ENCODE results near the gene CMIP.

CMIP gene

GRCh38 chr16:81694494-81695280, 250.1 kb downstream of the CMIP start:
- no peak for DNase-seq

DNA sequence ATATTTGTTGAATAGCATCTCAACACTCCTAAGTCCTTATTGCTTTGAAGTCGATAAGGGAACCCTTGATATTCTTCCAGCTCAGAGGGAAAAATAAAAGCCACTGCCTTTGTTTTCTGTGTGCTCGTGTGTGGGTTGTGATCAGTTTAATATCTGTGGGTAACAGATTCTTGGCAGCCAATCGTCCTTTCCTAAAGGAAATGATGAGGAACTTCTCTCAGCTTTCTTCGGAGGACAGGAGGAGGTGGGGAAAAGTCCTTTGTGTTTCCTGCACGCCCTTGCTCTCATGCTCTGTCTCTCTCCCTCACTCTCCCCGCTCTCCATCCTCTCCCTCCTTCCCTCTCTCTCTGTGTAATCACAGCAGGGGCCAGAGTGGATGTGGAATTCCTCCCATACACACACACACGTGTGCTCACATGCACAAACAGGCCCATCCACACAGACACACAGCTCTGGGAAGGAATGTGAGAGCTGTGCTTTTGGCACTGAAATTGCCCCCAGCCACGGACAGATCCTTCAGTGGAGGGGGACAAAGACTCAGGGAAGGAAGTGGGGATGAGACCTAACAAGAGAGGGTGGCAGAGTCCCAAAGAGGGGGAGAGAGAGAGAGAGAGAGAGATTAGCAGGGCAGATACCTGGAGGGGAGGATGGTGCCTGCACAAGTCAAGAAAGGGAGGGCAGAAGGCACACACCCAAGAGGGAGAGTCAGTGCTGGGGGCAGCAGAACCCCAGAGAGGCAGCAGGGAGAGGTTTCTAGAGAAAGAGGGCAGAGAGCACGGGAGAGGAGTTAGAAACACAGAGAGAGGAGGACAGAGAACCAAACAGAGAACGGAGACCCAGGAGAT, 250.9 kb downstream of the CMIP start:
- DNase-seq = no peak

DNA sequence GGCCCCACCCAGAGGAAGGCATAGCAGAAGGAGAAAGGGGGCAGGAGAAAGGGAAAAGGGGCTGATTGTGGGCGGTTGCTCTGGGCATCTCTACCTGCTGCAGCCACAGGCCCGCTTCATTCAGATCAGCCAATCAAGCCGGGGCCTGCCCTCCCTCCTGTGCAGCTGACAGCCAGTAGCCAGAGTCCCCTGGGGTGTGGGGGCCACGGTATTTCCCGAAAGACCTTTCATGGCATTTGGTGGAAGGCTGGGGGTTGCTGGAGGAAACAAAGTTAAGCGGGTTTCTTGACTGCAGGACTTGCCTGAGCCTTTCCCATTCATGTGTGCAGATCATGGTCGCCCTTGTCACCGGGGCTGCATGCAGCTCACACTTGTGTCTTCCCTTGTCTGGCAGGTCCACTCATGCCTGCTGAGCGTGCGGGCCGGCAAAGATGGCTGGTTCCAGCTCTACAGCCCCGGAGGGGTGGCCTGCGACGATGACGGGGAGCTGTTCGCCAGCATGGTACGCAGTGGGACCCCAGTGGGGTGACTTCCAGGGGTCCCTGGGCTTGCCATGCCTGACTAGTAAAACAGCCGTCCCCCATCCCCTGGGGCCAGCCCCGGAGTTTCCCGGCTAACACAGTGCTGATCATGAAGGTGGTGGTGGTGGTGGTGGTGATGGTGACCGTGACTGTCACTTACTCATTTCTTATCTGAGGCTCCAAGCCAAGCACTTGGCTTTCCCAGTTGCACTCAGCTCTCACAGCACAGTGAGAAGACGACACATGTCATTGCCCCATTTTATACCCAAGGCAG, 251.8 kb downstream of the CMIP start:
- DNase-seq = no peak

DNA sequence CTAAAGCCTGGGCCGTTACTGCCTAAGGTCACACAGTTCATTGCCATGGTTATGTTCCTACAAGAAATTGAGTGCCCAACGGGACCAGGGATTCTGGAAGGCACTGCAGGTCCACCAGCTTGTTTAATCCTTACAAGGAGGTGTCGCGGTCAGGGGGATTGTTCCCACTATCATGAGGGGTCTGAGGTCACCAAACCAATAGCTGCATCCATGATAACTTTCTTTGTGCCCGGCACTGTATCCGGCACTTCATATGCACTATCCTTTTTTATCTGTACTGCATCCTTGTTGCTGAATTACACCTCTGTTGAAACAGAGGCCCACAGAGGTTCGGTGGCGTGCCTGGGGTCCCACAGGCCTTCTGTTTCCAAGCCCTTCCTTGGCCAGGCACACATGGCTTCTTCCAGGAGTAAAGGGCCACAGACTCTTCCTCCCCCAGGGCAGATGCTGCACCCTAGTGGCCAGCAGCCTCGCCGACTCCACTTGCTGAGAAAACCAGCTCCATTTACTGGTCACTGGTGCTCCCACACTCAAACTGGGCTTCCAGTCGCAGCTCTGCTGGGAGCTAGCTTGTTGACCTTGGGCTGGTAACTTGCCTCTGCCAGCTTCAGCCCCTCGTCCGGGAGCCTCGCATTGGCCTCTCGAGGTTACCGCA, 252.5 kb downstream of the CMIP start:
- DNase-seq = peak in 4 of 6 experiments; percentile 5 to 30 (median 22)

- no peak for DNase-seq
Observed at GRCh38 chr16:81697616-81698309, 253.2 kb downstream of the CMIP start.

DNA sequence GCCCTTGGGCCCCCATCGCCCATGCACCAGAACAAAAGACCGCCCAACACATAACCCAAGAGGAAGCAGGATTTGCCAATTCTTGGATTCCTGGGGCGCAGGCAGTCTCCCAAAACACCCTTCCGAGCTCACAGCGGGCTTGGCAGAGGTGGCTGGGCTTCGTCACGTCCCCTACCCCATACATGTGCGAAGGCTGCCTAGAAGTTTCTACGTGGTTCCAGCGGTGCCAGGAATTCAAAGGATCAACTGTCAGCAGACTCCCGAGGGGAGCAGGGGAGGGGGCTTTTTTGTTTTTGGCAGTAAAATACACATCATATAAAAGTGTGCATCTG, 253.7 kb downstream of the CMIP start:
- no peak for DNase-seq

- DNase-seq = no peak
Observed at GRCh38 chr16:81699596-81699995, 255.0 kb downstream of the CMIP start.

GRCh38 chr16:81700071-81700779, 255.6 kb downstream of the CMIP start:
- no peak for DNase-seq

DNA sequence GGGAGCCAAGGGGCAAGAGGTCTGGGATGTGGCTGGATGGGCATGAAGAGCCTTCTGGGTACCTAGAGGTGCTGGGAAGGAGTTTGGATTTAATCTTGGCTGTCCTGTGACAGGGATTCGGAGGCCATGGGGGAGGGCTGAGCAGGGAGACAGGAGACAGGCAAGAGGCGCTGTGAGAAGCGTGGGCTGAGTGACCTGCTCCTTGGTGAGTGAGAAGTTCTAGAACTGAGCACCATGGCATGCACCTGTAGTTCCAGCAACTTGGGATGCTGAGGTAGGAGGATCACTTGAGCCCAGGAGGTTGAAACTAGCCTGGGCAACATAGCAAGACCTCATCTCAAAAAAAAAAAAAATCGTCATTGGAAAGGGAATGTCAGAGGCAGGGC, 256.2 kb downstream of the CMIP start:
- DNase-seq = no peak

DNA sequence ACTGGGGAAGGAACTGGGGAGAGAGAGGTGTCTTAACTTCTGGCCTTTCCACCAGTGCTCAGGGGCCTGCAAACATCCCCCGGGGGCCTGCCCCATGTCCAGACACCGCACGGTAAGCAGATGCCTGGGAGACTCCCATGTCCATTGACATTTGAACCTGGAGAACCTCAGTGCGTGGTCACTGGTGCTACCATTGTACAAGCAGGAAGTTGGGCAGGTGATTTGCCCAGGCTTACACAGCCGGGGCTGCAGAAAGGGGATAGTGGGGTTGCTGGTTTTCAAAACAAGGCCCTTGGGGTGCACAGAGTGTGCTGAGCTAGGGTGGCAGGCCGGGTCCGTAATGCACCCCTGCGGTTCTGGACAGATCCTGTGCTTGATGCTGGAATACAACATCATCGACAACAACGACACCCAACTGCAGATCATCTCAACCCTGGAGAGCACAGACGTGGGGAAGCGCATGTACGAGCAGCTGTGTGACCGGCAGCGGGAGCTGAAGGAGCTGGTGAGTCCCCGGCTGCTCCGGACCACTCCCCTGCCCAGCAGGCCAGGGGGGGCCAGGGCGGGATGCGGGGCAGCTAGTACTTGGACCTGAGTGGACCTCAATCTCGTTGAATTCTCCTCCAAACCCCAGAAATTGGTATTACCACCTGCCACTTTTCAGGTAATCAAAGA, 256.8 kb downstream of the CMIP start:
- DNase-seq = no peak

GRCh38 chr16:81702506-81702905, 257.9 kb downstream of the CMIP start:
- no peak for DNase-seq

GRCh38 chr16:81703177-81704155, 258.9 kb downstream of the CMIP start:
- no peak for DNase-seq

GRCh38 chr16:81705261-81705660, 260.7 kb downstream of the CMIP start:
- DNase-seq = no peak

- no peak for DNase-seq
Observed at GRCh38 chr16:81706327-81707295, 262.0 kb downstream of the CMIP start.

GRCh38 chr16:81707411-81708265, 263.0 kb downstream of the CMIP start:
- no peak for DNase-seq

- DNase-seq = no peak
Observed at GRCh38 chr16:81708266-81709015, 263.8 kb downstream of the CMIP start.
